Gastroesophageal sphincter (tissue), 3 donors: ENCODE data around the gene LAG3.
"Not testable (repeated sequence)": the region's sequence is repeated elsewhere in the genome, so short reads cannot be mapped to it uniquely, and the experiment has no call there.

Experiments used
- EP300 ChIP-seq: sonication (generic); formaldehyde crosslinking; IDR thresholded peaks from one replicate; pipeline ENCODE4 v1.6.1; 2017; ENCODE audit warnings: antibody characterized with exemption, mild to moderate bottlenecking
- TF ChIP-seq, protein P1 (sequence below), 4 experiments: fragments of 200-600 bp in 2 of 4; fragments of 450-650 bp in 2 of 4; sonication (generic) in 1 of 4; IDR thresholded peaks; one replicate each; pipeline ENCODE4 v1.5.1; 2017 to 2019; ENCODE audit warnings: antibody characterized with exemption in 4 of 4, mild to moderate bottlenecking in 2 of 4, moderate library complexity in 2 of 4

DNA sequence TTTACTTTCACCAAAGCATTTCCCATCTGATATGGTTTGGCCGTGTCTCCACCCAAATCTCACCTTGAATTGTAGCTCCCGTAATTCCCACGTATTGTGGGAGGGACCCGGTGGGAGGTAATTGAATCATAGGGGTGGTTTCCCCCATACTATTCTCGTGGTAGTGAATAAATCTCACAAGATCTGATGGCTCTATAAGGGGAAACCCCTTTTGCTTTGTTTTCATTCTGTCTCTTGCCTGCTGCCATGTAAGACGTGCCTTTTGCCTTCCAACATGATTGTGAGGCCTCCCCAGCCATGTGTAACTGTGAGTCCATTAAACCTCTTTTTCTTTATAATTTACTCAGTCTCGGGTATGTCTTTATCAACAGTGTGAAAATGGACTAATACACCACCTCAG is 29.0 kb upstream of the LAG3 start:
- TF ChIP-seq, protein P1, sequence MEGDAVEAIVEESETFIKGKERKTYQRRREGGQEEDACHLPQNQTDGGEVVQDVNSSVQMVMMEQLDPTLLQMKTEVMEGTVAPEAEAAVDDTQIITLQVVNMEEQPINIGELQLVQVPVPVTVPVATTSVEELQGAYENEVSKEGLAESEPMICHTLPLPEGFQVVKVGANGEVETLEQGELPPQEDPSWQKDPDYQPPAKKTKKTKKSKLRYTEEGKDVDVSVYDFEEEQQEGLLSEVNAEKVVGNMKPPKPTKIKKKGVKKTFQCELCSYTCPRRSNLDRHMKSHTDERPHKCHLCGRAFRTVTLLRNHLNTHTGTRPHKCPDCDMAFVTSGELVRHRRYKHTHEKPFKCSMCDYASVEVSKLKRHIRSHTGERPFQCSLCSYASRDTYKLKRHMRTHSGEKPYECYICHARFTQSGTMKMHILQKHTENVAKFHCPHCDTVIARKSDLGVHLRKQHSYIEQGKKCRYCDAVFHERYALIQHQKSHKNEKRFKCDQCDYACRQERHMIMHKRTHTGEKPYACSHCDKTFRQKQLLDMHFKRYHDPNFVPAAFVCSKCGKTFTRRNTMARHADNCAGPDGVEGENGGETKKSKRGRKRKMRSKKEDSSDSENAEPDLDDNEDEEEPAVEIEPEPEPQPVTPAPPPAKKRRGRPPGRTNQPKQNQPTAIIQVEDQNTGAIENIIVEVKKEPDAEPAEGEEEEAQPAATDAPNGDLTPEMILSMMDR (IDR thresholded peaks at IDR 0.05) = not testable (repeated sequence)
- TF ChIP-seq EP300 = not testable (repeated sequence)
